GM12801 (cell line): ENCODE measurements around the gene HS3ST5.

Experiments
- CTCF ChIP-seq: IDR thresholded peaks from one replicate; pipeline ENCODE4 v1.5.1; 2011; ENCODE audit warnings: control low read depth; ENCODE audit not compliant: insufficient read length; ENCODE audit errors: extremely low read depth

The HS3ST5 gene

GRCh38 chr6:114187563-114187962 is 155.3 kb downstream of the HS3ST5 start:
- no peak for TF ChIP-seq CTCF

- no peak for TF ChIP-seq CTCF
These were observed 161.2 kb downstream of the HS3ST5 start for GRCh38 chr6:114181664-114182063.

DNA sequence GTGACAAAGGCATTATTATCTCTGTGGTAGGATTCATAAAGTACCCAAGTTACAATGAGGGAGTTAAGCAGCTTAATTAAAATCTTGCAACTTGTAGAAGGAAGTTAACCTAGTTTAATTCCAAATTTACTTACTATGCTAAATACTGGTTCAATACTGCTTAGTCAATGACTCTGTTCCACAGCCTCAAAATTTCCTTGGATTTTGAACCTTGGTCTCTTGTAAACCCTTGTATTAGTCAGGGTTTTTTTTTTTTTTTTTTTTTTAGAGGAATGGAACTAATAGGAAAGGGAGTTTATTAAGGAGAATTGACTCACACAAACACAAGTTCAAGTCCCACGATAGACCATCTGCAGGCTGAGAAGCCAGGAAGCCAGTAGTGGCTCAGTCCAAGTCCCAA is 163.4 kb downstream of the HS3ST5 start:
- TF ChIP-seq CTCF, result no peak

GRCh38 chr6:114176726-114177125 is 166.1 kb downstream of the HS3ST5 start:
- TF ChIP-seq CTCF, result no peak

DNA sequence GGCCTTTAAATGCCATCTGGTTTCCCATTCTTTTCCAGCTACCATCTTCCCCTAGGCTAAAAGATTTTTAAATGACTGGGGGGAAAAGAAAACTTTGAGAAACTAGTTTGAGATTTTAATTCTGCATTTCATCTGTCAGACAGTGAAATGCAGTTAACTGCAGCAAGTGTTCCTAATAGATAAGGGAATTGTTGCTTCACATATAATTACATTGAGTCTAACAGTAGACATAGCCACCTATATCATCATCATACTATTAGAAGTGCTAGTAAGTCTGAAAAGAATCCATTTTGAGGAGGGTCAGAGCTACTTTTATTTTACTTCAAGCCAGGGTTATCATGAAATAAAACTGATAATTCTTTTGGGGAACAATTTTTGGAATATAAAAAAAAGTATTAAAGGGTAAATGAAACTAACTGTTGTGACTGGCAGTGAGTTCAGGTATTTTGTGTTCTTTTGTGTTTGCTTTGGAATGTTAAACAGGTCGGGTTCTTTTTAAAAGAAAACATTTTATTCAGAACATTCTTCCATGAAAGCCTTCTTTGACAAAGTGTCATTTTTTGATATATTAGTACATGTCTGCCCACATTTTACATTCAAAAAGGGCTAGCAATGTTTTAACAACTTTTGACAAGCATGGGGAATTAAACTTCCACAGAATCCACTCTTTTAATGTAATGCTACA is 170.1 kb downstream of the HS3ST5 start:
- TF ChIP-seq CTCF, result no peak

DNA sequence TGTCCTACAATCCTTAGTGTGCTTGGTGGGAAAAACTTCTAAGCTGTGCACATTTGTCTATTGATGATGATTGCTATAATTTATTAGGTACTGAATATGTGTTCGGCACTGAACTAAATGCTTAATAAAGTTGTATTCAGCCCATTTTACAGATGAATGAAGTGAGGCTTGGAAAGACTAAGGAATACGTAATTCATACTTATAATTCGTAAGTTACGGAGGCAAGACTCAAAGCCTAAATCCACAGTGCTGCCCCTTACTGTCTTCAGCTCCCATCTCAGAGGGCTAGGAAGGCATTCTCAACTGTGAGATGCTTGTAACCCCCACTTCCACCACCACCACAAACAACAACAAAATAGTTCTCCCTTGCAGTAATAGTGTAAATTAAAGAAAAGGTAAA is 171.3 kb downstream of the HS3ST5 start:
- TF ChIP-seq CTCF, result no peak

DNA sequence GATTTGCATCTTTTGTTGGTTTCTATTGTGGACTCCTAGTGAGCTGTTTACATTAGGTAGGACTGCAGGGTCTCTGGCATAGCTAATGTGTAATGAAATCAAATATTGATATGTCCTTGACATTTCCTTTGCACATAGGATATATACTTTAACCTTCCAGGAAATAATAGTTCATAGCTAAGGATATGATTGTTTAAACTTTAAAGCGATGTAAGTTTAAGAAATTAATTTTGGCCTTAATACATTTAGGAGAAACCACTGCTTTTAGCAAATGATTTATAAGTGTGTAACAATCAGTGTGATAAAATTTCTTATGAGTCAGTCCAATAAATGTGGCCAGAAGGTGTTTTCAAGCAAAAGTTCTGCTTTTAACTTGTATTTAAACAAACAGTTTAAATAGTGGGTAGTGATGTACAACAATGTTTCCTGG is 171.8 kb downstream of the HS3ST5 start:
- TF ChIP-seq CTCF, result no peak

- TF ChIP-seq CTCF, result no peak
These were observed 172.5 kb downstream of the HS3ST5 start for GRCh38 chr6:114170372-114170771.
